ENCODE results near the gene PSMC3.
A peak's percentile ranks its signal among the peaks of the same experiment; 100 is the strongest.

Gene PSMC3

DNA sequence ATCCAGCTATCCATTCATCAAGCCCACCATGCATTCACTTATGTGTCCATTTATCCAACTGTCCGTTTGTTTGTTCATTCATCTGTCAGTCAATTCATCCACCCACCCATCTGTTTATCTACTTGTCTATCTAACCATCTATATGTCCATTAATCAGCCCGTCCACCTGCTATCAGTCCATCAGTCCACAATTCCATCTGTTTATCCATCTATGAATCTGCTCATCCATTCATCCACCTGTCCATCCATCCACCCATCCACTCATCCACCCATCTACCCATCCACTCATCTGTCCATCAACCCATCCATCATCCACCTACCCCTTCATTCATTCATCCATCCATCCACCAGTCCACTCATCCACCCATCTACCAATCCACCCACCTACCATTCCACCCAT lies 46.9 kb downstream of the PSMC3 start:
- DNase-seq, result peak in 1 of 10 donors; percentile 7
- intact Hi-C loops (cut with DNase I), result no loop called here

DNA sequence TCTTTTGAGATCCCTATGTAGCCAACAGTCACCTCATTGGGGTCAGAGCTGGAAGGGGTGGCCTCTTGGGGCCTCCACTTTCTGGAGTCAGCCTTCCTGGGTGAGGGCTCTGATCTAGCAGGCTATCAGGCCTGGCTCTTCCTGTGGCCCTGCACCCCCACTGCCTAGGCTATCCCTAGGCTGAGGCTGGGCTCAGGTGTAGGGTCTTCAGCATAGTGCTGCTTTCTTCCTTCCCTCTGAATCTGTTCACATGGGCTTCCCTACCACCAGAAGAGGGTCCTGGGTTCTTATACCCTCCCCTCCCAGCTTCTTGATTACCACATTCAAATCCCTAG lies 47.4 kb downstream of the PSMC3 start:
- peak in 1 of 10 donors; percentile 55 for DNase-seq
- intact Hi-C loops (cut with DNase I), result no loop called here

DNA sequence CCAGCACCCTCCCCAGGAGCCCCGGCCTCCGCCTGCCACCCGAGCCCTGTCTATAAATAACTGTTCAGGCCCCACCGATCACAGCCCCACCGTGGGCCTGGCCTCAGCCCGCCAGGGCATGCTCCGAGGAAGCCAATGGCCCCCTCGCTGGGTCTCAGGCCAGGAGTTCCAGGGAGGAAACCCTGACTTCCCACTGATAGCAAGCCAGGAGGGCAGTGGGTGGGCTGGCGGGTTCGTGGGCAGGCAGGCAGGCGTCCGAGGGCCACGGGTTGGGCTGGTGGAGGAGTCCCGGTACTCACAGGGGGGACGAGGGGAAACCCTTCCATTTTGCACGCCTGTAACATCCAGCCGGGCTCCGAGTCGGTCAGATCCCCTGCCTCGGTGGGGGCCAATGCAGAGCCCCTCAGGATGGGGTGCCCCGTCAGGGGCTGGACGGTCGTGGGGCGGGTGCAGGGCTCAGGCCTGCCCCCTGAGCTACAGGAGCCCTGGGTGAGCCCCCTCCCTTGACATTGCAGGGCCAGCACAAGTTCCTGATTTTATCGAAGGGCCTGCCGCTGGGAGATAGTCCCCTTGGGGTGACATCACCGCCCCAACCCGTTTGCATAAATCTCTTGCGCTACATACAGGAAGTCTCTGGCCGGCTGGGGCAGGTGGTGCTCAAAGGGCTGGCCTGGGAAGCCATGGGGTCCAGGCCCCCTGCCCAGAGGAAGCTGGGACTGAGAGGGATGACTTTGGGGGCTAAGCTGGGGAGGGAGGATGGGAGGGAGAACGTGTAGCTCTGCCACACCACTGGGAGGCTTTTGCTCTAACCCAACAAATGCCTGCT lies 48.0 kb downstream of the PSMC3 start, which contains the start of gene SPI1:
TSS of gene SPI1 (minus strand) at position 538 of the 826 bp plus-strand sequence. CDS start at position 344, 194 bp downstream.
- peak in 5 of 10 donors; percentile 37 to 89 (median 77) for DNase-seq
- intact Hi-C loops (cut with DNase I), result no loop called here

DNA sequence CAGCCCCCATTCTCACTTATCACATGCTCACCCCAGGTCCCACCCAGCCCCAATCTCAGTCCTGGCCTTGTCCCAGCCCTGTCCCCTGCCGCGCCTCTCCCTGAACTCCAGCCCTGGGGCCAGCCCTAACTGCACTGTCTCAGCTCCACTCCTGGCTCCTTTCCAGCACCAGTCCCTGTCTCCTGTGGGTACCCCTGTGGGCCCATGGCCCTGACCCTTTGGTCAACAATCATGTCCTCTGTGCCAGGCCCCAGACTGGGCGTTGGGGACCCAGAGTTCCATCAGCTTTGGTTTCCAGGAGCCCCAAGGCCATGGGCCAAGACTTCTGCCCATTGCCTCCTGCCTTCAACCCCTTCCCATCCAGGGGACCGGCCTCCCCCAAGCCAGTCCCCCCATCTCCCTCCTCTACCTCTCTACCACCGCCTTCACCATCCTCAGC lies 48.6 kb downstream of the PSMC3 start:
- DNase-seq, result peak in 3 of 10 donors; percentile 55 to 81 (median 69)
- intact Hi-C loops (cut with DNase I), result no loop called here

DNA sequence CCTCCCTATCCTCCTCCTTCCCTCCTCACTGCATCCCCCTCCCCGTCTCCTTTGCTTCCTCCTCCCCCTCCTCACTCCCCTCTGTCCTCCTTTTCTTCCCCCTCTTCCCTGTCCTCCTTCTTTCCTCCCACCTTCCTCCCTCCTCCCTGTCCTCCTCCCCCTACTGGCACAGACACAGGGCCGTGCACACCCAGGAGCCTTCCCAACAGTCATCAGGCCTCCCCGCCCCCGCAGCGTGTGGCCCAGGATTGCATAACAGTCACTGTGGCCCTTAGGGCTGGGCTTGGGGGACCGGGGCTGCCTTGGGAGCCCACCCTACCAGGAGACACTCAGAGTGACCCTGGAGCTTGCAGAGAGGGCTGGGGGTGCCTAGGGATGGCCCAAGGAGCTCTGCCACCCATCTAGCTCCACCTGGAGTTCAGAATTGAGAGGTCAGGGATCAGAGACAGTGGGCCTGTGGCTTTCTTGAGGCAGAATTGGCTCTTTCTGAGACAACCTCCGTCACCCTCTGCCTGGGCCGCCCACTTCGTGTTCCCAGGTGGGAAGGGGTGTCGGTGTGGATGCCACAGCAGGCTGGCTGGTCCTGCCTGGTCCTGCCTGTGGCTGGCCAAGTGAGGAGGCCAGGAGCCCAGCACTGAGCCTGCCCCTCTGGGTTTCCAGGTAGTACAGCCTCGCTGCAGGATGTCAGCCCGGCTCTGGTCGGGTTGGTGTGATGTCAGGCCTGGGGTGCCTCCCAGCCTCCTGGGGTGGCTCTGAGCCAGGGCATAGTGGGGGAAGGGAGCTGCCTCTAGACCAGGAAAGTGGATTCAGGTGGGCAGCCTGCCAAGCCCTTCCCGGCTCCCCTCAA lies 49.5 kb downstream of the PSMC3 start:
- DNase-seq, result peak in 3 of 10 donors; percentile 69 to 81 (median 79)
- intact Hi-C loops (cut with DNase I), result no loop called here

DNA sequence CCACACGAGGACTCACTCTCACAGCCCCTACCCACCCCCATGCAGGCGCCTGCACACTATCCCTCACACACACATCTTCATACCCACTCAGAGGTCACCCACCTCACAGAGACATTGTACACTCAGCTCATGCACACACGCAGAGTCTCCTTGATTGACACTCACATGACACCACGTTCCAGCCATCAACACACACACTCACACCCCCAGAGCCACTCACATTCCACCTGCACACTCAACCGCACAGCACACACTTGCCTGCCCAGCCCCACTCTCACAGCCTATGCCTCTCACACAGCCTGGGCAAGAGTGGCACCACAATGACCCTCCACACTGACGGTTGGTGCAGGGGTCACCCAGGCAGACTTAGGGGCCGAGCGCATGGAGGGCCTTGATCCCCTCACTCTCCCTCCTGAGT lies 50.1 kb downstream of the PSMC3 start:
- intact Hi-C loops (cut with DNase I), result no loop called here
- DNase-seq, result peak in 3 of 10 donors; percentile 27 to 71 (median 41)

DNA sequence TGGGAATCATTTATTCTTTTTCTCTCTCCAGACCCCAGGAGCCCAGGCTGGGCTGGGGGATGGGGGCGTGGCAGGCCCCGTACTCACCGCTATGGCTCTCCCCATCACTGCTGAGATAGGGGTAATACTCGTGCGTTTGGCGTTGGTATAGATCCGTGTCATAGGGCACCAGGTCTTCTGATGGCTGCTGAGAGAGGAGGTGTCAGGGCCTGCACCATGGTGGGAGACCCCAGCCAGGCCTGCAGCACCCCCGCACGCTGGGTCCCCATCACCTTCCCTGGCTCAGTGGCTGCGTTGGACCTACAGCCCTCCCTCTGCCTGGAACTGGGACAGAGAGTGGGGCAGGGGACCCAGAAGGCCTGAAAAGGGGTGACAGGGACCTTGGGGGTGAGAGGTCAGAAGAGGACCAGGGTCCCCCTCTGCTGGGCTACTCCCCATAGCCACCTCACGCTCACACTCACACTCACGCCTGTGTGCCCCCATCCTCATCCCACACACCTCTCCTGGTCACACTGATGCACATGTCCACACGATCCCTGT lies 50.6 kb downstream of the PSMC3 start:
- peak in 2 of 10 donors; percentile 55 to 76 for DNase-seq
- intact Hi-C loops (cut with DNase I), result loop anchor here (2.0 kb wide), 1 partner anchor 33 kb away; the partner anchor contains the start of gene SLC39A13

DNA sequence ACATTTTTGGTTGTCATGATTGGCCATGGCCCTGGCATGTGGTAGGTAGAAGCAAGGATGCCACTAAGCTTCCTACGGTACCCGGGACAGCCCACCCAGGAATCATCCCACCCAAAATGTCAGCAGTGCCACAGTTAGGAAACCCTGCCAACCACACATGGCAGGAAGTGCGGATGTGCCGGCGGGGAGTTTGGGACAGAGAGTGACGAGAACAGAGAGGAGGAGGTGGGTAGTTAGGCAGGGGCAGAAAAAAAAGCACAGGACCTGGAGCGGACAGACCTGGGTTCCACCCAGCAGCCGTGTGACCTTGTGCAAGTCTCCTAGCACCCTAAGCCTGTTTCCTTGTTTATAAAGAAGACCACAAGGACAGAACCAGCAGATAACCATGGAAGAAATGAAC lies 51.2 kb downstream of the PSMC3 start:
- intact Hi-C loops (cut with DNase I), result loop anchor here (2.0 kb wide), 1 partner anchor 34 kb away; the partner anchor contains the start of gene SLC39A13
- DNase-seq, result peak in 2 of 10 donors; percentile 75 to 77

DNA sequence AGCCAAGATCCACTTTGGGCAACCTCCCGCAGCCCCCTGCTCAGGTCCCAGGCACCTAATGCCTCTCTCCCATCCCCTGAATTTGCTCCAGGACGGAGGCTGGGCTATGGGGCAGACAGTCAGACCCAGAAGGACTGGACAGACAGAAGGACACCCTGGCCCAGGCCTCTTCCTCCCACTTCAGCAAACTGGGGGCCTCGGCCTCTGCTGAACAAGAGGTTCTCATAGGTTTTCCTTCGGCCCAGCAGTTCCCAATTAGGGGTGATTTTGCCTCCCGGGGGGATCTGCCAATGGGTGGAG lies 51.6 kb downstream of the PSMC3 start:
- DNase-seq, result peak in 1 of 10 donors; percentile 29
- intact Hi-C loops (cut with DNase I), result loop anchor here (2.0 to 5.0 kb wide), 3 partner anchors 34 to 478 kb away; partner anchors contain the start of gene SLC39A13

DNA sequence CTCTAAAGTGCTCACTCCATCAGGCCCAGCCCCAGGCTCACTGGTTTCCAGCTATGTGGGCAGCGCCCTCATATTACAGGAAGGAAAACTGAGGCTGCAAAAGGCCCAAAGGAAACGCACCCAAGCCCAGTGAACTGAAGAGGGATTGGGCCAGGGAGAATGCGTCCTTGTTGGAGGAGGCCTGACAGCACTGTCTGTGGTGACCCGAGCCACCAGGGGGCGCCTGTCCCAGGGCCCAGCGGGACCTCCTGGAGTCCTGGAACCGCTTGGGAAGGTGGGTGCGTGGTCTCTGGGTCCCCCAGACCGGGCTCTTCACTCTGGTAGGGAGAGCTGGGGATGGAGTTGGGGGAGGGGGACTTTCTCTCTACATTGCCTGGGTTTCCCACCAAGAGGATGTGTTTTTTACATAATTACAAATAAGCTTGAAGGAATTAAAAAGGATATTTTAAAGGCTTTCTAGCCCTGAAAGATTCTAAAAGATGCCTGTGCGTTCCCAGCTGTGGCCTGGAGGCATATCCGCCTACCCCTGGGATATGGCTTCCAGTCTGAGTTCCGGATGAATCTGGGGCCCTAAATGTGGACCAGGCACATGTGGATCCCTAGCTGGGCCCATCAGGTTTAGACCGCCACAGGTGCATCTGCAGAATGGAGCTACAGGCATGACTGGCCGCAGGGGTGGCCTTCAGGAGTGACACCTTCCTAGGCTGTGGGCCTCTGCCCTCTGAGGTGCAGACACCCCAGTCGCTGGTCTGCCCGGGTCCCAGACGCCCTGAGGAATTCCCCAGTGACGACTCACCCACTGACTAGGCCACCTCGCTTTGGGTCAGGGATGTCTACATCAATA lies 52.1 kb downstream of the PSMC3 start:
- intact Hi-C loops (cut with DNase I), result loop anchor here (2.0 to 5.0 kb wide), 3 partner anchors 35 to 478 kb away; partner anchors contain the start of gene SLC39A13
- DNase-seq, result peak; percentile 57 to 98 (median 80)

DNA sequence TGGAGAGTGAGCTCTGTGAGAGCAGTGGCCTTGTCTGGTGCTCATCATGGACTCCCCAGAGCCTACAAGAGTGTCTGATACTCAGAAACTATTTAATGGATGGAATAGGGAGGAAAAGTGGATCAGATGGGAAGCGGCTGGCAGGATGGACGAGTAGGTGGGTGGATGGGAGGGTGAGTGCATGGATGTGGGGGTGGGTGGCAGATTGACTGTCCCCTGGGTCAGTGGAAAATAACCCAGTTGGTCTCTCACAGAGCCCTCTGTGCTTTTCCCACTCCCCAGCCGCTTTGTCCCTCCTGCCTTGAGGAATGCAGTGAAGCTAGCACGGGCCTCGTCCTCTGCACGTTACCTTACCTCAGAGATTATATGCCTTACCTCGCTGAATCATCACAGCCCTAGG lies 53.8 kb downstream of the PSMC3 start:
- peak in 2 of 10 donors; percentile 7 to 33 for DNase-seq
- intact Hi-C loops (cut with DNase I), result loop anchor here (5.0 kb wide), 2 partner anchors 80 to 480 kb away; no protein-coding TSS in a partner anchor

DNA sequence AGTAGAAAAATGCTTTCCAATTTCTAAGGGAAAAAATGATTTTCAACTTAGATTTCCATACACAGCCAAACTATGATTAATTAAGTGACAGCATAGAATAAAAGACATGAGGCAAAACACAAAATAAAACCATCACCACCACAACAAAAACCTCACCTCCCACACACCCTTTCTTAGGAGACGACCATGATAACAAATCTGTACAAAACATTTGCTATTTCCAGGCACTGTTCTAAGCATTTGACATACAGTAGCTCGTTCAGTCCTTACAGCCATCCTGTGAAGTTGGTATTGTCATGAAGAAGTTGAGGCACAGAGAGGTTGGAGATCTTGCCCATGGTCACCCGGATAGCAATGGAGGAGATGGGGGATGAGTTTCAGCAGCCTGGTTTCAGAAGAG lies 56.6 kb downstream of the PSMC3 start:
- DNase-seq, result peak in 1 of 10 donors; percentile 2
- intact Hi-C loops (cut with DNase I), result loop anchor here (5.0 kb wide), 2 partner anchors 83 to 483 kb away; no protein-coding TSS in a partner anchor

Data from posterior cingulate gyrus (tissue), 11 donors.